ACHN (cell line): ENCODE measurements around the gene PEX1.
"Not testable (repeated sequence)": the region's sequence is repeated elsewhere in the genome, so short reads cannot be mapped to it uniquely, and the experiment has no call there.

ENCODE experiments used
- DNase-seq: peaks from one replicate; pipeline ENCODE4 v3.0.0-alpha.2; 2015
- in situ Hi-C: cut with HindIII; loops from 2 replicates; pipeline ENCODE4 v1.10.0; 2017; ENCODE audit warnings: low sequenced_read_pairs, low pct_ligation_motif_present, low pct_unique_long_range_greater_than_20kb

PEX1 gene

DNA sequence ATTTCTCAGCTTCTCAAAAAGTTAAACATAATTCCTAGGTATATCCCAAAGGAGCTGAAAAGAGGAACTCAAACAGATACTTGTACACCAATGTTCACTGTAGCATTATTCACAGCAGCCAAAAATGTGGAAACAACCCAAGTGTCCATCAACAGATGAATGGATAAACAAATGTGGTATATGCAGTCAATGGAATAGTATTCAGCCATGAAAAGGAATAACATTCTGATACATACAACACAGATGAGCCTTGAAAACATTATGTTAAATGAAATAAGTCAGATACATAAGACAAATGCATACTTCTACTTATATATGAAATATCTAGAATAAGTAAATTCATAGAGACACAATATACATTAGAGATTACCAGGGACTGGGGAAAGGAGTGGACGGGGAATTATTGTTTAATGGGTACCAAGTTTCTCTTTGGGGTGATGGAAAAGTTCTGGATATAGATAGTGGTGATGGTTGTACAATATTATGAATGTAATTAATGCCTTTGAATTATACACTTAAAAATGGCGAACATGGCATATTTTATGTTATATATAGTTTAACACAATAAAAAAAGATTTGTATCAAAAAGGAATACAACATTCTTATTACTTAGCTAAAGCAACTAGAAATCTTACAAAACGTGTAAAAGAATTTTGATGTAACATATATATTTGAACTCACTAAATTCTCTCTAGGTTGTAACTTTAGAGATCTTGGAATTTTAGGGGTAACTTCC lies 15.0 kb downstream of the PEX1 start:
- in situ Hi-C loops = no loop called here
- DNase-seq = no peak

DNA sequence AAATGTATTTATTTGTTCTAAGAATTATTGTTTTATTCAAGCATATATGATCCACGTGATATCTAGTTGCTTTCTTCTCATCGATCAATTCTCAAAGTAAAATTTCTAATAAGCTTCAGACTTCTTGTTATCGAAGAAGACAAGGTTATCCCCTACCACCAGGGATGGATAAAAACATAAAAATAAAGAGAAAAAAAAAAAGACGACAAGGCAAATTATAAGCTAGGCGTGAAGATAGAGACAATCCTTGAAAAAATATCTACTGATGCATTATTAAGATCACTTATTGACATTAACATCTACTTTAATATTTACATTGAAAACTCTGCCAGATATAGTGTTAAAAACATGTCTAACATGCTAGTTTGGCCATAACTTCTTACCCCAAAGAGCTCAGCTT lies 19.4 kb downstream of the PEX1 start:
- in situ Hi-C loops = no loop called here
- DNase-seq = no peak

DNA sequence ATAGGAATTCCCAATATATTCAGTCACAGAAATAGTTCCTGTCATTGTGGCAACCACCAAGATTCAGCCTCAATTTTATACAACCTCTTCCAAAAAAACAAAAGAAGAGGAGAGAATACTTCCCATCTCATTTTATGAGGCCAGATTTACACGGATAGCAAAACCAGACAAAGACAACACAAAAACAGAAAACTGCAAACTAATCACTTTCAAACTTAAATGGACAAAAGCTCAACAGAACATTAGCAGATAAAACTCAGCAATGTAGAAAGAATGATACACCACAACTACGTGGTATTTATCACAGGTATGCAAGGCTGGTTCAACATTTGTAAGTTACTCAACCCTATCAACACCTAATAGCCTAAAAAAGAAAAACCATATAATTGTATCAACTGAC lies 22.0 kb downstream of the PEX1 start:
- in situ Hi-C loops = no loop called here
- DNase-seq = no peak

DNA sequence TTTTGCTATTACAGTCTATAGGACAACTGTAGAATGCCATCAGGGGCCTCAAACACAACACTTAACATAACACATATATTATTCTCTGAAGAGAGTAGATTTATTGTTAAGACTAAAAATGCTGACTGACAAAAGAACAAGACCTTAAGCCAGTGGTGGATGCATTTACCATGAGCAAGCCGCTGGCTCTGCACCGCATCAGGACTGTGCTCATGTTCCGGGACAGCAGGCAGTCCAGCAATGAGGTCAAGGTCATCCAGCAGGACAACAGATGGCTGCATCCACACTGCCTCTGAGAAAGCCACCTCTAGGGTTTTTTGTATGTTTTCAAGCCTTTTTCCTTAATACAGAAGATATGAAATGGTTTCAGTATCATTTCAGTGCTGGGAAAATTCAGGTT lies 23.8 kb downstream of the PEX1 start:
- DNase-seq = no peak
- in situ Hi-C loops = no loop called here

DNA sequence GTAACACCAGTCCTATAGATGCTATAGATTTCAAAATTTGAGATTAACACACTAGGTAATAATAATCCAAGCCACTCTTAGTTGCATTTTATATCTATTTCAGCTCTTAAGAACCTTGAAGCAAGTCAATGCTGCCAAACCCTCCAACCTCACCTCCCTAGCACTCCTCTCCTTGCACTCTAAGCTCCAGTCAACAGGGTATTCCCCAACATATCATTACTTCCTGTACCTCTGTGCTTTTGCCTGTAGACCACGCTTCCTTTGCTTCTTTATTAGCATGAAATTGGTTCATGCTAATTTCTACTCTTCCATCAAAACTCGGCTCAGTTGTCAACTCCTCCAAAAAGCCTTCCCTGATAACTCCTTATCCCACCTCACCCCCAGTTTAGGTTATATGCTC lies 24.6 kb downstream of the PEX1 start:
- in situ Hi-C loops = no loop called here
- no peak for DNase-seq

DNA sequence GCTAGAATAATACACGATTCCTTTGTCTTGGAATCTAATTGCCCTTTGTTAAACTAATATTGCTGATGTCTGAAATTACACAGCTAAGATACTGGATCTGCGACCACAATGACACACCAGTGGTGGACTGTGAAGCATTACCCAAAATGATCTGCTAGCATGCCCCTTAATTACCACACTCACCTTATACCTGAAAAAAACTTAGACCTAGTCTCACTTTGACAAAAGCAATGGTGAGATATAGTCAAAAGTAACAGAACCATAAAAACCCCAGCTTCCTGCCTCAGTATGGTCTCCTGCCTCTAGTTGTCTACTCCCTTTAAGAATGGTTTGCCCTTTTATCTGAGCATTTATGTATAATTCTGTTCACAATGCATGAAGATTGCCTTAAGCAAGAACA lies 29.8 kb downstream of the PEX1 start:
- no peak for DNase-seq
- in situ Hi-C loops = no loop called here

DNA sequence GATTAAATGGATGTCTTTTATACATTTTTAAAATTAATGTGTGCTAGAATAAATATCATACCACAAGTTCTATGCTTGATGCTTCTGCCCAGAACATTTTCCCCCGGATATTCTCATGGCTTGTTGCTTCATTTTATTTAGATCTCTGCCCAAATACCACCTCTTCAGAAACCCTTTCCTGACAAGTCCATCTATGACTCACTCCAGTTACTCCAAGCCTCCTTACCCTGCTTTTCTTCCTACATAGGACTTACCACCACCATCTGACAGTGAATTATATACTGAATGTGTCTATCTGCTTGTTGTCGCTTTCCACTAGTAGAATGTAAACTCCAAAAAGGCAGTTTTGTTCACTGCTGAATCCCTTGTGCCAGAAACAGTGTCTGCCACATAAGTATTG lies 31.4 kb downstream of the PEX1 start:
- no peak for DNase-seq
- in situ Hi-C loops = no loop called here

DNA sequence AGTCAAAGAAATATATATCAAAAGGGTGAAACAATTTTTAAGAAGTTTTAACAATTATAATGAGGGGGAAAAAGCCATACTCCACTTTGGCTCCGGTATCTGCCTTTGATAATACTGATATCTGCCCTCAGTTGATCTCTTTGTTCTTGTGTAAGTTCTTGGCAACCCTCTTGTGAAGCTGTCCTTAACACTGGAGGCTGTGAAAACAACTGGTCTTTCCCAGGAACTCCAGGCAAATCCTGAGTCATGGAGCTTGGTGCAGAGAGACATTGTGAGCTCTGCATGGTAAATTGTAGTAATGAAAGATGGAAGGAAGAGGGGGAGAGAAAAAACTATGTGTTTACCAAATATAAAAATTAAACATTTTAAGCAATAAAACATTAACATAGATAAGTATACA lies 38.7 kb downstream of the PEX1 start:
- DNase-seq = no peak
- in situ Hi-C loops = no loop called here

DNA sequence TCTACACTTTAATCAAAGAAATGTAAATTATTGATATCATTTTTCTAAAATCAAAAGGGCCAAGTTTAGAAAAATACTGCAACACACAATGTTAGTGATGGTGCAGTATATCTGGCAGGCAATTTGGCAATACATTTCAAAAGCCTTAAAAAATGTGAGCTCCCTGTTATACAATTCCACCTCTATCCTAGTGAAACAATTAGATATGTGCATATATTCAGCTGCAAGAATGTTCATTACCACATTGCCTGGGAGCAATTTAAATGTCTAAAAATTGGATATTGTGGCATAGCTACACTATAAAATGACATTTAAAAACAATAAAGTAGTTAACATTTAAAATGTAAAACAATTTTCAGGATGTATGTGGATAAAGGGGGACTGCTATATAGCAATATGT lies 40.5 kb downstream of the PEX1 start:
- in situ Hi-C loops = no loop called here
- DNase-seq = no peak

DNA sequence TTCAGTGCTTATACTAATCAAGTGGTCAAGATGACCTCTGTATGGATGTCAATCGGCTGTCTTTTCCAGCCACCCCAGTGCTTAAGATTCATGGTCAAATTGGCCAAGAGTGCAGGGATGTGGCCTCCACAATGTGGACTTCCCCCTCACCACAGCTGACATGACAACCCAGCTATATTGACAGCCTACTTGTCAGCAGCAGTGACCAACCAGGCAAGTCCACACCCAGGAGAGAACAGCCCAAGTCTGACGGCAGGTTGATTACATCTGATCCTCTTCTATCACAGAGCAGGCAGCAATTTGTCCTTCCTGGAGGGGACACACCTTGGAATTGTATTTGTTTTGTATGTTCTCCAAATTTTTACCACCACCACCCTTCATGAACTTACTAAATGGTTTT lies 42.3 kb downstream of the PEX1 start:
- DNase-seq = no peak
- in situ Hi-C loops = no loop called here

DNA sequence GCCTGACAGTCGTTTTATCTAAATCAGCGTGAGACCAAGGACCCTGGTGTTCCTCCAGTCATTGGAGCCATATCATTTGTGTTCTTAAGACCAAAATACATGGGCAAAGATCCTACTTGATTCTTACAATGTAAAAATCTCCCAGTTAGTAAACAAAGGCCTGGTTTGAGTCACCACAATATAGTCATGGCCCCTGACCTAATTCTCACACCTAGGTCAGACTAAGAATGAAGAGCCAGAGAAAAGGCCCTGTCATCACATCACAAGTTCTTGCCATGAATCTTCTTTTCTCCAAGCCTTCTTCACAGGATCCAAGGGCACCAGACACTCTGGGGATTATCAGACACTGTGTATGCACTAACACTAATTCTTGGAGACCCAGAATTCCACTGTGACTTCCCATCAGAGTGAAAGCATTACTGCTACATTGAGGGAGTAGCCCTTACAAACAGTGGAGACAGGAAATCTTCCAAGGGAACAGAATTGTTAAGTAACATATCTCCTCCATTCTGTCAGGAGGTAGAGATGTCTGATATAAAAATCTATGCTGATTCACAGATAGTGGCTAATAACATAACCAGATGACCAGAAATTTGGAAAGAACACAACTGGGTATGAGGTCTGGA lies 42.9 kb downstream of the PEX1 start:
- DNase-seq = no peak
- in situ Hi-C loops = no loop called here

DNA sequence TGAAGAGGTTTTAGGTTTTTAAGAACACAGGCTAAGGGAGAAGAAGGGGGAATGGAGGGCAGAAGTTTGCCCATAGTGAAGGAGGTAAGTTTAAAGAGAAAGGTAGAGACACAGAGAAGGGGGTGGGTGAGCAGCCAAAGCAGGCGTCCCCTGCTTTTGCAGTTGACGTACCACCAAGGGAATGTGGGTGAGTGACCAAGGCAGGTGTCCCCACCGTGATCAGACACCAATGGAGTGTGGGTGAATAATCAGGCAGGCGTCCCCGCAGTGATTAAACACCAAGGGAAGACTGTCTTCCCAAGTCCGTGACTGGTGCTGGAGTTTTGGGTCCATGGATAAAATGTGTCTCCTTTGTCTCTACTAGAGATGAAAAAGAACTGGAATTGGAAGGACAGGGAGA lies 44.1 kb downstream of the PEX1 start:
- DNase-seq, in situ Hi-C loops: not testable (repeated sequence)

DNA sequence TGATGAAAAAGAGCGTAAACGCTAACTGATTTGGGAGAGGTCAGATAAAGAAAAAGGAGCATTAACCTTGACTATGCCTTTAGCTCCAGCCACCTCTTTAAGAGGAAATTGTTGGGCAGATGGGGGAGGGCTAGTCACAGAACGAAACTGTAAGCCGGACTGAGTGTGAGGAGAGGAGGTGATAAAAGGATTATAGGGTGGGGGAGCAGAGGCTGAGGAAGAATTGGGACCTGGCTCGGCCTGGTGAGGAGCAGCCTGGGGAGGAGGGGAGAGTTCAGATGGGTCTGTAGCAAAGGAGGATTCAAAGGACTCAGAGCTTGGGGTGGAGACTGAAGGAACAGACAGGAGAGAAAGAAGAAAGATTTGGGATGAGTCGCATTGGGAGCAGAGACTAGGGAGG lies 44.7 kb downstream of the PEX1 start:
- in situ Hi-C loops, DNase-seq: not testable (repeated sequence)

DNA sequence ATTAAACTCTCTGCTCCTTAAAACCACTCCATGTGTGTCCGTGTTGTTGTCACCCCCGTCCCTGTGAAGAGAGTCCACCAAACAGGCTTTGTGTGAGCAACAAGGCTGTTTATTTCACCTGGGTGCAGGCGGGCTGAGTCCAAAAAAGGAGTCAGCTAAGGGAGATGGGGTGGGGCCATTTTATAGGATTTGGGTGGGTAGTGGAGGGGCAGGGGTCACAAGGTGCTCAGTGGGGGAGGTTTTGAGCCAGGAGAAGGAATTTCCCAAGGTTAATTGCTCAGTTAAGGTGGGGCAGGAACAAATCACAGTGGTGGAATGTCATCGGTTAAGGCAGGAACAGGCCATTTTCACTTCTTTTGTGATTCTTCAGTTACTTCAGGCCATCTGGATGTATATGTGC lies 49.2 kb downstream of the PEX1 start:
- in situ Hi-C loops, DNase-seq: not testable (repeated sequence)

DNA sequence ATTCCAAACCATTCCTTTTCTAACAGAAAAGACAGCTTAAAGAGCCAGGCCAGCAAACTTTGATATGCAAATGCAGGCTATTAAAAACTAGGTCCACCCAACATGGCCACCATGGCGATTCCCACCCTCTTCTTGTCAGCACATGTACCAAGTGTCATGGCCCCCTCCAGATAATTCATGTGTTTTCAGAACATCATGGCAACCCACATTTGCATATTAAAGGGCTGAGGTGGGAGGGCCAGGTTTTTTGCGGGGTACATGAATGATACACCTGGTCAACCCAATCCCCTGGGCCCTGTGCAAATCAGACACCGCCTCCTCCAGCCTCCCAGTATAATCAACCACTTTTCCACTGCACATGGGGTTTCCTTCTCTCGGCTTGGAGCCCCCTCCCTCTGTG lies 49.6 kb downstream of the PEX1 start:
- in situ Hi-C loops = no loop called here
- no peak for DNase-seq

DNA sequence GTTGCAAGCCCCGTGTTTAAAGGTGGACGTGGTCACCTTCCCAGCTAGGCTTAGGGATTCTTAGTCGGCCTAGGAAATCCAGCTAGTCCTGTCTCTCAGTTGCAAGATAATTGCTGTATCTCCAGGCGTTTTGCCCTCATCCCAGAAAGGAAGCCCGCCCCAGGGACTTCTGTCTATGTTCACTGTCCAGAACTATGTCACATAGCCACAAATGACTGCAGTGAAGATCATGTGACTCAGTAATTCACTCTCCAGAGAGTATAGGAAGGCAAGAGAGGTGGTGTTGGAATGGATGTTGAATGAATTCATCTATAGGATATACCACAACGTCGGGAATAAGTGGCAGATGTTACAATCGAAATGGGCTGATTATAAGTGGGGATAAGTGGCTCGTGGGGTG lies 50.2 kb downstream of the PEX1 start:
- no peak for DNase-seq
- in situ Hi-C loops = no loop called here

DNA sequence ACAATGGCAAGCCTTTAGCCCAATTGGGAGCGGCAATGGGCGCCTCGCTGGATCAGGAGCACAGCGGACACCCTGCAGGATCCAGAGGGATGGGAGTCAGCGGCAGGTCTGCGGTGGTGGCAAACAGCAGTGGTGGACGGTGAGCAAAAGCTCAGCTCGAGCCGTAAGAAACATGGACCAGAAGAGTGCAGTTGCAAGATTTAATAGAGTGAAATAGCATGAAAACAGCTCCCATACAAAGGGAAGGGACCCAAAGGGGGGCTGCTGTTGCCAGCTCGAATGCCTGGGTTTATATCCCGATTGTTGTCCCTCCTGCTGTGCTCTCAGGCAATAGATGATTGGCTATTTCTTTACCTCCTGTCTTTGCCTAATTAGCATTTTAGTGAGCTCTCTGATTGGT lies 50.6 kb downstream of the PEX1 start, which contains the start of gene ERVW-1:
ERVW-1 (minus strand) TSS at position 266 of the 400 bp plus-strand sequence. CDS start 7,565 bp downstream, outside the sequence.
- in situ Hi-C loops, DNase-seq: not testable (repeated sequence)

DNA sequence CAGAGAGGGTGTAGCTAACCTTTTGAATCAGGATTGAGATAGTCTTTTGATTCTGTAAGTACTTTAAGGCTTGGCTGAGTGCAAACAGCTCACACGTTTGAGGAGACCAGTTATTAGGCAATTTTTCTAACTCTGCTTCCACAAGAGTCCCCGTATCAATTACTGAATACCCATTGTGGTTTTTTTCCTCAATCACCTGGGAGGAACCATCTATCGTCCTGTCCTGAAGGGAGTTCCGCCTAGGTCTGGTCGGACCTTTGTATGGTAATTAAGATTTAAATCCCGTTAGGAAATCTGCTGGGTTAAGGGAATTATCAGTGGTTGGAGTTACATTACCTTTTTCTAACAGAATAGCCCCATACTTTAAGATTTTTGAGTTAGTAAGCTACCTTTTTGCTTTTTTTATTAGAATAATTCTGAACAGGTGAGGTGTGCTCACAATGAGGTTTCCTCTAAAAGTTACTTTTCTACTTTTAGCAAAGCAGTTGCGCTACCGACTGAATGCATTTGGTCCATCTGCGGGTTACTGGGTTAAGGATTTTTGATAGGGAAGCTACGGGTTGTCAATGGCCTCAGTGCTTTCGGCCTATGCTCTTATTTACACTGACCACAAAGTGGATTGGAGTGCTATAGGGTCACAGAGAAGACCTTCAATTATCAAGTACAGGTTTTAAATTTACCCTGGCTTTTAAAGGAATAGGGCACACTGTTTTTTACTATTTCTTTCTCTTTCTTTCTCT lies 52.3 kb downstream of the PEX1 start:
- DNase-seq, in situ Hi-C loops: not testable (repeated sequence)

DNA sequence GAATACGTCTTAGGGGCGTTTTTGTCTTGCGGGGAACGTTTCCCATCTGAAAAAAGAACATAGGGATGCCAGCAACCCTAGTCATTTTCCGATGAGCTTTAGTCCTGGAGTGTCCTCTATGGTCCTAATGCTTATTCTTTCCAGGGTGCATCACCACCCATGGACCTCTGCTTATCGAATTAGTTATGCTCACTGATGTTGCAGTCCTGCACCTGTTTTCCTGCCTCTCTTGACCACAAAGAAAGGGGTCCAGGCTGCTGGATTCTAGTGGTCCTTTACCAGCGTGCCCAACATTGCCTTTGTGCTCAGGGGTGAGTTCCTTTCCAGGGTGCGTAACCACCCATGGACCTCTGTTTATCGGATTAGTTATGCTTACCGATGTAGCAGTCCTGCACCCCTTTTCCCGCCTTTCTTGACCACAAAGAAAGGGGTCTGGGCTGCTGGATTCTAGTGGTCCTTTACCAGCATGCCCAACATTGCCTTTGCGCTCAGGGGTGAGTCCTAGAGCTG lies 53.0 kb downstream of the PEX1 start:
- in situ Hi-C loops, DNase-seq: not testable (repeated sequence)
